IPS-NIHi11 (cell line): ENCODE data around the gene PRR33.
"Not testable (repeated sequence)": the region's sequence is repeated elsewhere in the genome, so short reads cannot be mapped to it uniquely, and the experiment has no call there.

ENCODE experiments used
- DNase-seq: peaks from one replicate; pipeline ENCODE4 v3.0.0; 2012; ENCODE audit warnings: mixed read lengths, low spot score

PRR33 gene

DNA sequence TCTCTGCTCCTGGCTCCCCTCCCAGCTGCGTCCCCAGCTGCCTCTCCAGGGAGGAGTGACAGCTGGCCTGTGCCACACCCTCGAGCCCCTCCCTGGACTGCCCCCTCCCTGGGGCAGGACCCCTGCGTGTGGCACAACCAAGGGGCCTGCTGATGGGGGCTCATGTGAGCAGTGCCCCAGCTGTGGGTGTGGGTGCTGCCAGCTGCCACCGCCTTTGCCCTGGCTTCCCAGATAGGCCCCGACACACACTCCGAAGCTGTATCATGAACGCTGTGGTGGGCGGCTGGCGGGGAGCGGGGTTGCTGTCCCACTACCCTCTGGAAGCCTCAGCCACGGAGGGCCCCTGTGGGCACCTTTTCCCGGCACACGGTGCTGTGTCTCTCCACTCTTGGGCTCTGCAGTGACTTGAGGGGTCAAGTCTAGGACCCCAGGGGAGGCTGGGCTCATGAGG lies 15.8 kb downstream of the PRR33 start:
- not testable (repeated sequence) for DNase-seq

DNA sequence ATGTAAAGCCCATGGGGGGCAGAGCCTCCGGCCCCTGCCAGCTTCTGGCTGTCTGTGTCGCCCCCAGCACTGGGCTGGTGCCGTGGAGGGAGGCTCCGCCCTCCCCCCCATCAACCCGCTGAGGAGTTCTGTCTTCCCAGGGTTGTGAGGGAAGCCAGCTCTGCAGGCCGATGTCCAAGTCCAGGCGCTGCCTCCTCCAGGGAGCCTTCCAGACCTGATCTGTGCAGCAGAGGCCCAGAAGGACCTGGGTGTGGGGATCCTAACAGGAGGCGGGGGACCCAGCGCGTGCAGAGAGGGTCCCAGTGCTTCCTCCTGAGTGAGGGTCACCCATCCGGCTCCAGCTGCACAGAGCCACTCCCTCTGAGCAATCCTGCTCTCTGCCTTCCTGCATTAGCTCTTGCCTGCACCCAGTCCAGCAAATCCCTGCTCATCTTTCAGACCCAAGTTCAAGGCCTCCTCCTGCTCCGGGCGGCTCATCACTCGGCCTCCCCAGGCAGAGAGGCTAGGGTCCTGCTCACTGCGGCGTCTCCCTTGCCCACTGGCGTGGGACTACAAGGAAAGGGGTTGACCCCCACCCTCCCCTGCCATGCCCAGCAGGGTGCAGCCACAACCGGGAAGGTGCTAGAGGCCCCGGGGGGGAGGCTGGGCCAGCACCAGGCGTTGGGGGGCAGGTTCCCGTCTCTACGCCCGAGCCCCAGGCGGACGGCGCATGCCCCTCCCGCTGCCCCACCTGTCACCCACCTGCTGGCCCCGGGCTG lies 16.4 kb downstream of the PRR33 start:
- DNase-seq = no peak

- not testable (repeated sequence) for DNase-seq
These were observed 17.1 kb downstream of the PRR33 start for GRCh38 chr11:1874441-1875092.

GRCh38 chr11:1873813-1874150 lies 17.9 kb downstream of the PRR33 start:
- DNase-seq = not testable (repeated sequence)

- no peak for DNase-seq
These were observed 18.5 kb downstream of the PRR33 start for GRCh38 chr11:1873048-1873812.

DNA sequence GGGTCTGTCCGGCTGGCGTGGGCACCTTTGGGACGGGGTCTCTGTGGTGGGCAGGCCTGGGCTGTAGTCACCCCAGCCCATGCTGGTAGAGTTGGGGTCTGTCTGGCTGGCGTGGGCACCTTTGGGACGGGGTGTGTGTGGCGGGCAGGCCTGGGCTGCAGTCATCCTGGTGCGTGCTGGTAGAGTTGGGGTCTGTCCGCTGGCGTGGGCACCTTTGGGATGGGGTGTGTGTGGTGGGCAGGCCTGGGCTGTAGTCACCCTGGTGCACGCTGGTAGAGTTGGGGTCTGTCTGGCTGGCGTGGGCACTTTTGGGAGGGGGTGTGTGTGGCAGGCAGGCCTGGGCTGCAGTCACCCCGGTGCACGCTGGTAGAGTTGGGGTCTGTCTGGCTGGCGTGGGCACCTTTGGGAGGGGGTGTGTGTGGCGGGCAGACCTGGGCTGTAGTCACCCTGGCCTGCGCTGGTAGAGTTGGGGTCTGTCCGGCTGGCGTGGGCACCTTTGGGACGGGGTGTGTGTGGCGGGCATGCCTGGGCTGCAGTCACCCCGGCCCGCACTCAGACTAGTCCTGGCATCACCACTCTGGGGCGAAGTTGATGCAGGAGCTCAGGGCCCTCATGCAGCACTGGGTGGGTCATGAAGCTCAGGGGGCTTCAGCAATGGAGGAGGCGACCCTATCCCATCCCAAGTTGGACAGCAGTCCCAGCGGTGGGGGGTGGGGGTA lies 19.3 kb downstream of the PRR33 start:
- DNase-seq = no peak

- DNase-seq = no peak
These were observed 20.2 kb downstream of the PRR33 start for GRCh38 chr11:1871531-1871930.

- no peak for DNase-seq
These were observed 20.8 kb downstream of the PRR33 start for GRCh38 chr11:1870721-1871466.

DNA sequence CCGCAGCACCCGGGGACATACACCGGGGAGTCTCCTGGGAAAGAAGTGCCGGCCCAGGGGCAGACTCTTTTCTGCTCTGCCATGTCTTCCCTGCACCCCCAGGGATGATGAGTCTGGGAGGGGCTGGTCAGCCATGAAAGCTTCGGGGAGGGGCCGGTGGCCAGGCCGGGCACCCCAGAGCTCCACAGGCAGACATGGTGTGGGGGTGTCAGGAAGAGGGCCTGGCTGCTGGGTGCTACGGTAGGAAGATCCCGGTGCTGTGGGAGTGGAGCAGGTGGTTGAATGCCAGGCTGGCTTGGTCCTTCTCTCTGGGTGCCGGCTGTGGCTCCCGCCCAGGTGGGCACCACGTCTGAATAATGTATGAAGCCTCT lies 21.4 kb downstream of the PRR33 start:
- no peak for DNase-seq

- DNase-seq = no peak
These were observed 22.0 kb downstream of the PRR33 start for GRCh38 chr11:1869427-1870325.

DNA sequence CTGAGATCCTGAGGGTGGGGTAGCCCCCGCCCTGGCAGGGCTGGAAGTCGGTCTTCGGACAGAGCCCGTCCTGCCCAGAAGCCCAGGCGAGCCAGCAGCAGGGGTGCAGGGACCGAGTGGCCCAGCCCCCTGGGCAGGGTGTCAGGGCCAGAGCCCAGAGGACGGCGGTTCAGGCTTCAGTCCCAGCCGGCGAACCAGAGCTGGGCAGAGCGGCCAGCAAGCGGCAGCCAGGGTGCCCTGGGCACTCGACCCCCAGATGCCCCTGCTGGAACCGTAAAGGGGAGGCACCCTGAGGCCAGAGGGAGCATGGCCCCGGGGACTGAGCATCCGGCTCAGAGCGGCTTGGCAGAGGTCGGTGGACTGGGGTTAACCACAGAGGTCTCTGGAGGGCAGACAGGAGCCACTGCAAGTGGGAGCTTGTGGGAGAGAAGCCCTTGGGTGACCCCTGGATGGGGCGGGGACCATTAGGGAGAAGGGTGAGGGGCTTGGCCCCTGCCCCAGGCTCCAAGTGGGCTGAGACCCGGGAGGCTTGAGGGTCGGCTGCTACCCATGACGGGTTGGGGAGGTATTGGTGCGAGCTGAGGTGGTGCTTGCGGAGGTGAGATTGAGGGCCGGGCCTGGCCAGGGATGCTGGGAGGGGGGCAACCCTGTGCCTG lies 22.9 kb downstream of the PRR33 start:
- no peak for DNase-seq

DNA sequence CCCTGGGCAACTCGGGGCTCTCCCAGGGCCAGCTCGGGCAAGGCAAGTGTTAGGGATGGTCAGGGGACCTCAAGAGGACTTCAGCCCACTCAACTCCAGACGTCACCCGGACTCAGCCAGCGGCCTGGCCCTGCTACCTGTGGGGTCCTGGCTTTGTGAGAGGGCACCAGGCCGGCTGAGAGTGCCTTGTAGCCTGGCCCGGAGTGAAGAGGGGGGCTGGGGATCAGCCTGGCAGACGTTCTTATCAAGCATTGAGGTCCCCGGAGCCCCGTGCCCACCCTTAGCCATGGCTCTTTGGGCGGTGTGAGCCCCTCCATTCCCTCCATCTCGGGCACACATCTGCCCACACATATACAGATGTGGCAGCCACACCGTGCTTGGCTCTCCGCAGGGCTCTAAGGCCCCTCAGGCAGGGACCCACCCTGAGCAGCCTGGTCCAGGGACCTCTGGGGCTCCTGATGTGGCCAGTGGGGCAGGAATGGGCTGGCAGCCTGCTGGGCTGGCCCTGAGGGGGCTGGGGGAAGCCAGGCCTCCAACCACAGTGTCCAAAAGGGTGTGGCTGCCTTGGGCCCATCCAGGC lies 23.5 kb downstream of the PRR33 start:
- DNase-seq = no peak

DNA sequence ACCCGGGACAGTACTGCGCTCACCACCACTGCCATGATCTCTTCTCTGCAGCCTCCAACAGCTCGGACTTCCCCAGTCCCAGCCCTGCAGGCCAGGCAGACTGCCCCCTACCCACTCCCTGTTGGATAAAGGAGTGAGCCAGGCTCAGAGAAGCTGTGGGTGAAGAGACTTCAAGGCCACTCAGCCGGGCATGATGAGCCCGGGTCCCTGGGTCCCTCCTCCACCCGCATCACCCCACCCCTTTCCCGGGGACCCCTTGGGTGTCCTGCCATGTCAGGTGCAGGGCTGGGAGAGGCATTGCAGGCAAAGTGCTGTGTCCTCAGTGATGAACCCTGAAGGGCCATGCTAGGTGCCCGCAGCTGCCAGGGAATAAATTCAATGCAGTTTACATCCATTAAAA lies 24.3 kb downstream of the PRR33 start:
- DNase-seq = no peak

DNA sequence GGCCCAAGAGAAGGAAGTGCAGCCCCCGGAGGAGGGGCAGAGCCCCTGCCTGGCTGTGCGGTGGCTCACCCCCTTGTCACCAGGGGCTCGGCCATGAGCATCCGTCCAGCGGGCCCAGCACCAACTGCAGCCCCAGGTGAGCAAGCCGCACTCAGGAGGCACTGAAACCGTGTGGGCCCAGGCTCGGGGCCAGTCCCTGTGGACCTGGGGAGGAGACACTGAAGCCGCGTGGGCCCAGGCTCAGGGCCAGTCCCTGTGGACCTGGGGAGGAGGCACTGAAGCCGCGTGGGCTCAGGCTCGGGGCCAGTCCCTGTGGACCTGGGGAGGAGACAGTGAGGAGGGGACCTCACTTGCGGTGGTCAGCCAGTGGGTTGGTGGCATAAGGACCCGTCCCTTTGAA lies 24.9 kb downstream of the PRR33 start:
- DNase-seq = no peak

DNA sequence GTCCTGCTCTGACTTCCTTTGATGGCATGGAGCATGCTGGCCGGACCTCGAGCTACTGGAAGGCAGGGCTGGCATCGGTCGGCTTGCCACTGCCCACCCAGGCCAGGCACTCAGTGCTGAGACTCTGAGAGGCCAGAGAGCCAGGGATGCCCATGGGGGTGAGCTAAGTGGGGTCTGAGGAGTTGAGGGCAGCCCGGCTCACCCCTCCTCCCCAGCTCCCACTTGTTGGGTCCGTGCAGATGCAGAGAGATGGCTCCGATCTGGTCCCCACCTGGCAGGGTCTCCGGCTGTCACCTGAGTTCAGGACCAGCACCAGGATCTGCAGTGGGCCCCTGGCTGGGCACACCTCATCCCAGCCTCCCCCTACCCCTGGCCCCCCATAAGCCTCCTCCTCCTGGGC lies 25.5 kb downstream of the PRR33 start:
- DNase-seq = no peak

GRCh38 chr11:1864831-1865665 lies 26.6 kb downstream of the PRR33 start:
- no peak for DNase-seq

- no peak for DNase-seq
These were observed 27.5 kb downstream of the PRR33 start for GRCh38 chr11:1864231-1864630.

GRCh38 chr11:1863352-1864216 lies 28.1 kb downstream of the PRR33 start:
- DNase-seq = peak; percentile 91
